RCC 7860 (cell line): Measurements from ENCODE around the gene SH3TC2.
"Not testable (repeated sequence)": the region's sequence is repeated elsewhere in the genome, so short reads cannot be mapped to it uniquely, and the experiment has no call there.

ENCODE experiments used
- DNase-seq: peaks from one replicate; pipeline ENCODE4 v3.0.0-alpha.2; 2015; ENCODE audit warnings: low spot score
- FAIRE-seq: peaks from 2 replicates; lab custom pipeline; 2012; peaks lifted over from hg19 to GRCh38; lab: Jason Lieb, UNC

Gene SH3TC2

DNA sequence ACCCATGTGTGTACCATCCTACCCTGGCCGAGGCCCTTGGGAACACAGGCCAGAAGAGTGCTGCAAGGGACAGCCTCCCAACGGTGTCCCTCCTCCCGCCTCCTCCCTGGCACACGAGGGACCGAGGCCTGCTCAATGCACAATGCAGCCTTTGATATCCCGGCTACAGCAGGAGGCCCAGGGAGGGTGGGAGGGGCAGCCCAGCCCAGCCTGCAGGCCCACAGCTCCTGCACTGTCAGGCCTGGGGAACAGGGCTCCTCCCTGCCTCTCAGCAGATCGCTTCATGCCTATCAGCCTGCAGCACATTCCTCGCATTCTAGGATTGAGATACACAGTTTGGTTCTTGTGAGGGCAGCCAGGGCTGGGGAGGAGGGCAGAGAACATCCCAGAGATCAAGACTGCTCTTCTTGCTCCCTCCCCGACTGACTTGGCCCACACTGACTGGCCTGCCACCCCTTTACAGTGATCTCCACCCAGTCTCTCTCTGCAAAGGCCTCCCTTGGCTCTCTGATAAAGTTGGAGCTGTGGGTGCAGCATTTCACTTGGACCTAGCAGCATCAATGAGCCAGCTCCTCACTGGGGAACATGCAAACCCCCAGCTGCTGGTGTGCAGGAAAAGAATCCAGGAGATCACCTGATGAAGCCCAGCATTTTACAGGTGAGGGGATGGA, at the start of gene SH3TC2:
Gene SH3TC2, minus strand, starts transcription at position 46 of the 671 bp plus-strand sequence. Its CDS starts 40 bp downstream, at position 6.
- DNase-seq (no peak), FAIRE-seq (no peak)

DNA sequence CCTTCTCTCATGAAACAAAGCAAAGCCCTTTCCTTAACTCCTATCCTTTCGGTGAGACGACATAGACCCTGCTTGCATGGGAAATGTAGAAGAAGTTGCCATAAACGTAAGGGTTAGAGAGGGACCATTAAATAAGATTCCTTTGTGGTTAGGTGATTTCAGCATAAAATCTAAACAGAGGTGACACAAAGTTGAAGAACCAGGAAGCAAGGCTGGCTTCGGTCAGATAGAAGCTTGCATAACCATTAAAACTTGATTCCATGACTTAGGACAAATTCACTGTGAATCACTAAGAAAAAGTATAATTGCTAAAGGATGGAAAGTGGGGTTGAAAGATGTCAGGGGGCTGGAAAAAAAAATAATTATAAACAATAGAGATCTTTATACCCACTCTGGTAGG, 47.5 kb upstream of the SH3TC2 start:
- FAIRE-seq (no peak), DNase-seq (no peak)

DNA sequence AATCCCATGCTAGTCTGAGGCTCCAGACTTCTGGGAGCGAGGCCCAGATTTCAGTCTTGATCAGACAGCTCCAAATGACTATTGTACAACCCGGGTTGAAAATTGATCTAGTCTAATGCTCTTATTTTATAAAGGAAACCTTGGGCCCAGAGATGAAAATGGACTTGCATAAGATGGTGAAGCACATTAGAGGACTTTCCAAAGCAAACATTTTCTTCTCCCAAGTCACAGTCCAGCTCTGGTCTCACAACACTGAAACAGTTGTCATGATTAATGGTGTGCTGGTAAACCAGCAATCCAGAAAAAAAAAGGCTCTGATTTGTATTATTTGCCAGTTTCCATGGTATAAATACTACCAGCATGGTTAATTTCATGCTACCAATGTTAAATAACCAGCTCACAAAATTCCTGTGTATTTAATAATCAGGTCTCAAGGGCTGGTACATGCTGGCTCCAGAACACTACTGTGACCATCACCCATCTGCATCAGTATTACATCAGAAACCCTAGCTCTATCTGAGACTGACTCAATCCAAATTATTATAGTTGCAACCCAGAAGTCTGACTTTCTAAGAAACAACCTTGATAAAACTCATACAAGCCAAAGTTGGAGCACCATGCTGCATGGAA, 45.9 kb upstream of the SH3TC2 start:
- DNase-seq (no peak), FAIRE-seq (no peak)

- no peak for FAIRE-seq
- DNase-seq = no peak
Measured at GRCh38 chr5:149100331-149100730, 37.5 kb upstream of the SH3TC2 start.

- FAIRE-seq = no peak
Measured at GRCh38 chr5:149099920-149100319, 37.1 kb upstream of the SH3TC2 start.

DNA sequence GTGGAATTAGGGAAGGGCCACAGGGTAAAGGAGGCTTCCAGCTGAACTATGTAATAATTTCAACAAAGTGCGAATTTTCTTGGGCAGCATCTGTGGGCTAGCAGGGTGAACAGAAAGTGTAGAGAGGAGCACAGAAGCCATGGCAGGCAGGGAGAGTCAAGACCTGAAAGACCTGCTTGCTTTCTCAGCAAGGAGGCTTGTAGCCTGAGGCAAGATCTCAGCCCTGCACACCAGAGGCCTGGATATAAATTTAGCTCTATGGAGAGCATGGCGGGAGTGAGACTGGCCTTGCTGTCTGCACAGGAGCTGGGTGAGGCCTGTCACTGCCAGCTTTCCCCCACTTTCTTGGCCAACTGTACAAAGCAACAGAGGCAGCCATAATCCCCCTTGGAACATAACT, 32.1 kb upstream of the SH3TC2 start:
- FAIRE-seq = no peak

More at GRCh38 chr5:149099920-149100319, 37.1 kb upstream of the SH3TC2 start:
- no peak for DNase-seq

GRCh38 chr5:149093625-149094024, 30.8 kb upstream of the SH3TC2 start:
- FAIRE-seq = no peak
- no peak for DNase-seq

More for the DNA sequence above, 32.1 kb upstream of the SH3TC2 start:
- DNase-seq = no peak

DNA sequence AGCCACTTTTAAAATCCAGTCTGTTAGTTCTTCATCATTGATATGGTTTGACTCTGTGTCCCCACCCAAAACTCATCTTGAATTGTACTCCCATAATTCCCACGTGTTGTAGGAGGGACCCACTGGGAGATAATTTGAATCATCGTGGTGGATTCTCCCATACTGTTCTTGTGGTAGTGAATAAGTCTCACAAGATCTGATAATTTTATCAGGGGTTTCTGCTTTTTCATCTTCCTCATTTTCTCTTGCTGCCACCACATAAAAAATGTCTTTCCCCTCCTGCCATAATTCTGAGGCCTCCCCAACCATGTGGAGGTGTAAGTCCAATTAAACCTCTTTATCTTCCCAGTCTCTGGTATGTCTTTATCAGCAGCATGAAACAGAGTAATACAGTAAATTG, 26.9 kb upstream of the SH3TC2 start:
- DNase-seq (no peak), FAIRE-seq (no peak)

DNA sequence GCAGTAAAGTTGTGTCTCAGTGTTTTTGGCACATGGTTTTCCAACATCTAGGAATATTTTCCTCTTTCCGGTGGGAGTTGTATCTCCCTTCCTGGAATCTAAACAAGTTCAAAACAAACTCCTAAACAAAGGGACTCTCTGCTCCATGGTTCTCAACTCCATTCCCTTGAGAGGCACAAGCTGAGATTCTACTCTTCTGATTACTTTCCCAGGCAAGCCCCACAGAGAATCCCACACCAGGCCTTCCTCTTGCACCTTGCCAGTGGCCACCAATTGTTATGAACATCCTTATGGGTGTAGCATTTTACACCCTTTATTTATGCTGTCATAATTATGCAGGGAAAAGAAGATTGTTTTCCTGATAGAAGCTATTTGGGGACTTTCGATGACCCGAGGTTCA, 25.8 kb upstream of the SH3TC2 start:
- FAIRE-seq (no peak), DNase-seq (no peak)

DNA sequence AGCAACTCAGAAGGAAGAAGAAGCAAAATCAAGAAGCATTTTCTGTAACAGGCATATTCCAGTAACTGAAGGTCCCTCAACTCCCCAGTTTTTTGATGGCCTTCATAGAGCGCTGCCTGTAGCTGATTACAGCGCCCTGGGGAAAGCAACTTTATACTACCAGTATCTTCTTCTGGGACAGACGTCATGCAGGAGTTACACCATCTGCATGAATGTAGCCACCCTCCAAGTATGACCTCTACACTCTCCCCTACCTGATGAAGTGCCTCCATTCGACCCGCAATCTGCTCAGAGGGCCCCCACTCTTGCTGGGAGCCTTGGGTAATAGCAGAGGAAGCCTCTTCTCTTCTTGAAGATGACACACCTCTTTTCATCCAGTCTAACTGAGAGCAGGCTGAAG, 21.0 kb upstream of the SH3TC2 start:
- FAIRE-seq (no peak), DNase-seq (no peak)

GRCh38 chr5:149082271-149082670, 19.4 kb upstream of the SH3TC2 start:
- FAIRE-seq (no peak), DNase-seq (no peak)

DNA sequence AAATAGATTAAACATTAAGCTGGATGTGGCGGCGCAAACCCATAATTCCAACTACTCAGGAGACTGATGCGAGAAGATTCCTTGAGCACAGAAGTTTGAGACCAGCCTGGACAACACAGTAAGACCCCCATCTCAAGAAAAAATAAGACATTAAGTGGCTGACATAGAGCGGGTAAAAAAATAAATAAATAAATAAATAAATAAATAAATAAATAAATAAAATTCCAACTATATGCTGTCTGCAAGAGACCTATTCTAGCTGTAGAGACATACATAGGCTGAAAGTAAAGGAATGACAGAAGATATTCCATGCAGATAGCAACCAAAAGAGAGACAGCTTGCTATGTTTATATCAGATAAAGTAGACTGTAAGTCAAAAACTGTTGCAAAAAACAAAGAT, 17.4 kb upstream of the SH3TC2 start:
- DNase-seq = no peak
- no peak for FAIRE-seq

DNA sequence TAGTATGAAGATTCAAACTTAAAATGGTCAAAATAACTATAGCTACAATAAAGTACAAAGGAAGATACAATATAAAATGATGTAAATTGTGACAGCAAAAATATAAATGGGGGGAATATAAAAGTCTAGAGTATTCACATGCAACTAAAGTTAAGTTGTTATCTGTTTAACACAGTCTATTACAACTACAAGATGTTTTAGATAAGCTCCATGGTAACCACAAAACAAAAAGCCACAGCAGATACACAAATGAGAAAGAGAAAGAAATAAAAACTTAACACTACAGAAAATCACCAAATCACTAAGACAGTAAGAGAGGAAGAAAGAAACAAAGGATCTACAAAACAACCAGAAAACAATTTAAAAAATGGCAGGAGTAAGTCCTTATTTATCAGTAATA, 17.0 kb upstream of the SH3TC2 start:
- FAIRE-seq = no peak
- no peak for DNase-seq

DNA sequence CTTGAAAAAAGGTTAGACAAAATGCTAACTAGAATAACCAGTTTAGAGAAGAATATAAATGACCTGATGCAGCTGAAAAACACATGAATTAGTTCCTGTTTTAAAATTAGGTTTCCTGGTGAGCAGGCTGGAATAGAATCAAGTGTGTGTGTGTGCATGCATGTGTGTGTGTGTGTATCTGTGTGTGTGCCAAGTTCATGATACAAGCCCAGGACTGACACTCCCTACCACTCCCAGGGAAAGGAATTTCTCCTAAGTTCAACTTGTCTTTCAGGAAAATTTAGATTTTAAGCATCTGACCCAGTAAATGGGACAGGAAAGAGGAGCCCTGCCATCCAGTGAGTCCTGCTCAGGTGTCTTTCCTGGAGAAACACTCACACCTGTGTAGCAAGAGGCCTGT, 11.2 kb upstream of the SH3TC2 start:
- not testable (repeated sequence) for DNase-seq, FAIRE-seq

GRCh38 chr5:149073213-149073612, 10.4 kb upstream of the SH3TC2 start:
- FAIRE-seq = no peak

GRCh38 chr5:149072791-149073190, 9.9 kb upstream of the SH3TC2 start:
- DNase-seq (no peak), FAIRE-seq (no peak)

More at GRCh38 chr5:149073213-149073612, 10.4 kb upstream of the SH3TC2 start:
- peak; percentile 35 for DNase-seq

DNA sequence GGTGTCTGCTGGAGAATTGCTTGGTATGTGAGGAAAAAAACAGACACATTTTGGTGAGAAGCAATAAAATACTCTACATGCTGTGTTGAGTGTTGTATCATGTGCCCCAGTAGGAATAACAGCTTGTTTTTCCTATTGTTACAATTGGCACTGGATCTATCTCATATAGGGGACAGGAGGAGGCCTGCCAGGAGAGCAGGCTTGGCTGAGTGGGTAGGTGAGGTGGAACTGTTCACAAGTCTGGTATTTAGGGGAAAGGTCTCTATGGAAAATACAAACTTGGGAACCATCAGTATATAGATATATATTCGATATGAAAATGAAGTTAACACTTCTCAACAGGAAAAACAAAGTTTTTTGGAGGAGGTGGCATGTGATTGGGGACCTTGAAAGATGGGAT, 9.5 kb upstream of the SH3TC2 start:
- DNase-seq = no peak
- FAIRE-seq = no peak

DNA sequence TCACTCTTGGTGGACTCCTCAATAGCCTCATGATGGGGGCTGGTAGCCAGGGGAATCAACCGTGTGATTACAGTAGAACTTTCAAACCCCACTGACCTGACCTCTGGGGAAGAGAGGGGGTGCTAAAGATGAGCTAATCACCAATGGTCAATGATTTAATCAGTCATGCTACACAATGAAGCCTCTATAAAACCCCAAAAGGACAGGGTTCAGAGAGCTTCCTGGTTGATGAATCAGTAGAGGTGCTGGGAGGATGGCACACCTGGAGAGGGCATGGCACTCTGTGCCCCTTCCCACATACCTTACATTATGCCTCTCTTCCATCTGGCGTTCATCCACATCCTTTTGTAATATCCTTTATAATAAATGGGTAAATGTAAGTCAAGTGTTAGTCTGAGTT, 8.9 kb upstream of the SH3TC2 start:
- DNase-seq (no peak), FAIRE-seq (no peak)

DNA sequence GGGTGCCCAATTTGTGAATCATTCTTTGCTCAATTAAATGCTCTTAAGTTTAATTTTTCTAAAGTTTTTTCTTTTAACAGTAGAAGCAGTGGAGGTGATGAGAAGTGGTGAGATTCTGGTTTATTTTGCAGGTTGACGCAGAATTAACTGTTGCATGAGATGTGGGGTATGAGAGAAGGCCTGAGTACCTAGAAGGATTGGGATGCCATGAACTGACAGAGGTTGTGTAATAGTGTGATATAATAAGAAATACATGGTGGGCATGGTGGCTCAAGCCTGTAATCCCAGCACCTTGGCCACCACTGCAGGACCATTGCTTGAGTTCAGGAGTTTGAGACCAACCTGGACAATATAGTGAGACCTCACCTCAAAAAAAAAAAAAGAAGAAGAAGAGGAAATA, 8.4 kb upstream of the SH3TC2 start:
- FAIRE-seq = no peak
- DNase-seq = no peak

GRCh38 chr5:149069711-149070110, 6.8 kb upstream of the SH3TC2 start:
- DNase-seq (no peak), FAIRE-seq (no peak)

- FAIRE-seq (no peak), DNase-seq (no peak)
Measured at GRCh38 chr5:149063896-149064478, 1.1 kb upstream of the SH3TC2 start.

DNA sequence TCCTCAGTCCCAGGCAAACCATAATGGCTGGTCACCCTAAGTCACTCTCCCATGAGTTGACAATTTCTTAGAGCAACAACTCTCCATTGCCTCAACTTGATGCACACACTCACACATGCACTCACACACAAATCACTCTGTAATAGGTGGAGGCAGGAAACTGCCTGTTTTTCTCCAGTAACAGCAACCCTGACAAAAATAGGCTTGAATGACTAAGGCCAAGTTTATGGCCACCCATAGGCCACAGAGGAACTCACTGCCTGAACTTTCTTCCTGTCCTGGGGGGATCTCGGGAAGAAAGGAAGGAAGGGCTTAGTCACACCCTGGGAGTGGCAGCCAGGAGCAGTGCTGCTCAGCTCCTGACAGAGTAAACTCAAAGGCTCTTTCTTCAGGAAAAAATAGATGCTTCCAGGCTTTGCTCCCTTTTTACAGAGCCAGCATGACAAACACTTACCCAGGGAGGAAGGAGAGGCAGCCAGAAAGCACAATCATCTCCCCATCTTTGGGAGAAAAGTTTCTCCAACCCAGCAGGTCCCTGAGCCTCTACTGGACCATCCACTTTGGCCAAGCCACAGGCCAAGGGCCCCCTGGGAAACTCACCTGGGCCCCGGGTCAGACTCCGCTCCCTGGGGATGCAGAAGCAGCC, 368 bp downstream of the SH3TC2 start:
- DNase-seq = peak; percentile 87
- FAIRE-seq = peak; percentile 89
